ENCODE data around the gene ZFPL1.
A peak's percentile ranks its signal among the peaks of the same experiment; 100 is the strongest.

ZFPL1 gene

GRCh38 chr11:65059959-65060824, 23.8 kb upstream of the ZFPL1 start:
- DNase-seq (ENCODE audit: low read depth in 2 of 2, low spot score in 1 of 2): no peak

GRCh38 chr11:65060913-65061408, 23.1 kb upstream of the ZFPL1 start:
- no peak for DNase-seq (ENCODE audit: low read depth in 2 of 2, low spot score in 1 of 2)

GRCh38 chr11:65063532-65063931, 20.5 kb upstream of the ZFPL1 start:
- DNase-seq (ENCODE audit: low read depth in 2 of 2, low spot score in 1 of 2): no peak

GRCh38 chr11:65064847-65065240, 19.2 kb upstream of the ZFPL1 start:
- no peak for DNase-seq (ENCODE audit: low read depth in 2 of 2, low spot score in 1 of 2)

GRCh38 chr11:65065851-65066250, 18.2 kb upstream of the ZFPL1 start:
- no peak for DNase-seq (ENCODE audit: low read depth in 2 of 2, low spot score in 1 of 2)

DNA sequence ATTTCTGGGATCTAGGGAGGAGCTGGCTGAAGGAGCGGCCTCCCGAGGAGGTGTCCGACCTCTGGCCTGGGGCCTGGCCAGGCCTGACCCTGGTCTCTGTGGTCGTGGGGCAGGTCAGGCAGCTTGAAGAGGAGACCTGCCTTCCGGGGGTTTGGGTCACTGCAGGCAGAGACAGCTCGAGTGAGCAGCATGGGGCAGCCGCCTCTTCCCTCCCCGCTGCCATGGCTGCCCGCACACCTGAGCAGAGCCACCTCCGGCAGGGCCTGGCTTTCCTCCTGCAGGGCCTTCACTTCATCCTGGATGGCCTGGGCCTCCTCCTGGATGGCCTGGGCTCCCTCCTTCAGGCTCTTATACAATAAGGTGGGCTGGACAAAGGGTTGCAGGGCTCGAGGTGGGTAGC, 17.7 kb upstream of the ZFPL1 start:
- DNase-seq (ENCODE audit: low read depth in 2 of 2, low spot score in 1 of 2): no peak

GRCh38 chr11:65066805-65067291, 17.2 kb upstream of the ZFPL1 start:
- no peak for DNase-seq (ENCODE audit: low read depth in 2 of 2, low spot score in 1 of 2)

GRCh38 chr11:65067446-65067845, 16.6 kb upstream of the ZFPL1 start:
- DNase-seq (ENCODE audit: low read depth in 2 of 2, low spot score in 1 of 2): no peak

DNA sequence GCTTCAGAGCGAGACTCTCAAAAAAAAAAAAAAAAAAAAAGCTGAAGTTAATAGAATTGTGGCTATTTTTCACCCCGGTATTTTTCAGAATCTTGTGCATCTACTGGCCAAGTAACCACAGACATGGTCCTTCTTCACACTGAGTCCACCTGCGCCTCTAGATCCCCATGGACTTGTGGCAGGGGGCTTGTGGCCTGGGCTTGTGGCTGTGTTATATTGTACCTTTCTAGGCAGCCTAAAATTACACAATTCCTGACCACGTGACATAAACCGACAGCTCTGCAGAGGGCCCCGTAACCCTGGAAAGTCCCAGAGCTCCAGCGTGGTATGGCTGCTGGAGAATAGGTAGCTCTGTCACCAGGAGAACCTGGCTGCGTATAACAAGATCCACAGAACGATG, 14.8 kb upstream of the ZFPL1 start:
- DNase-seq (ENCODE audit: low read depth in 2 of 2, low spot score in 1 of 2): no peak

DNA sequence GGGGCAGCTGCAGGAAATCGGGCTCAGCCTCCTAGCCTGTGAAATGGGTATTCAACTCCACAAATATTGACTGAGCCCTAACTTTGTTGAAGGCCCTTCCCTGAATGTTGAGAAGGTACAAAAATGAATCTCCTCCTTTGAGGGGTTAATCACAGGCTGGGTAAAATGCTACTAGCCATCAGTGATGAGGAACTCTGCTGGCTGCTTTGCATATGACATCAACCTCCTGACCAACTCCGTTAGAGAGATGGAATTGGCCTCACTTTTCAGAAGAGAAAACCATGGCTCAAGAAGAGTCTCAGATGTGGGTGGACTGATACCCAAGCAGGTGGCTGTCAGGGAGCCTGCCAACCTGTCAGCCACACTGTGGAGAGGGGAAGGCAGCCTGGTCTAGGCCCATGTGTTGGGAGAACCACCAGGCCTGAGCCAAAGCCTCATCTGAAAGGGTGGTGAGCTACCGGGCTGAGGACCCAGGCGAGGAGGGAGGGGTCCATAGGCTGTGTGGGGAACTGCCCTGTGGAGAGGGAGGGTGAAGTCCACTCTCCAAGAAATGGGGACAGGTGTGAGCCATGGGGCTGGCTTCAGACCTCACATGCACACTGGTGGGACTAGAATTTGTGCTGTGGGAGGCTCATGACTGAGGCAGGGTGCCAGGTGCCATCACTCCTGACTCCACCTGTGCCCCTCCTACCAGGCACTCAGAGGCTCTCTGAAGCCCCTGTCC, 12.0 kb upstream of the ZFPL1 start:
- no peak for DNase-seq (ENCODE audit: low read depth in 2 of 2, low spot score in 1 of 2)

DNA sequence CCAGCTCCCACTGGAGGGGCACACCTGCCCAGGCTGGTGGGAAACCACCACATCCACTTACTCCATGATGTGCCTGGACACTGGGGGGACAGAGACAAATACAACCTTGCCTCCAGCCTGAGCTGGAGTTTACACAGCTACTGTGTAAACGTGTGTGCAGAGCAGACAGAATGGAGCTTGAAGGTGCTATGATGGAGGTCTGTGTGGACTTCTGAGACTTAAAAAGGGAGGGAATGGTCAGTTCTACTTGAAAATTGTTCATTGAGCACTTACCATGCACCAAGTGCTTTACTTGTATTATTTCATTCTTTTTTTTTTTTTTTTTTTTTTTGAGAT, 11.4 kb upstream of the ZFPL1 start:
- DNase-seq (ENCODE audit: low read depth in 2 of 2, low spot score in 1 of 2): no peak

GRCh38 chr11:65077451-65077850, 6.6 kb upstream of the ZFPL1 start:
- DNase-seq (ENCODE audit: low read depth in 2 of 2, low spot score in 1 of 2): no peak

DNA sequence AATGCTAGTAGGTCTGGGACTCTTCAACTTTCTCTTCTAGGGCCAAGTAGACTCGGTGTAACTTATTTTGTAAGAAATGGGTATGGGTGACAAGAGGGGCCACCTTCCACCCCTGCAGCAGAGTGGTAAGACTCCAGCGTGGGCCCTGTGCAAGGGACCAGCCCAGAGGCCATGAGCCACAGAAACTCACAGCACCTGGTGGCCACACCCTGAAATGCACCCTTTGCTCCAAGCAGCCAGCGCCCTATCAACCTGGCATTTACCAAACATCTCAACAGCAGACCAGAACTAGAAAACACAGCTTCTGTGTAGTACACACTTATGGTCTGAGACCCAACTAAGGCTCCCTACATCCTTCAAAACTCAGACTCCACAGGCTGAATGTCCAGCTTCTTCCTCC, 5.9 kb upstream of the ZFPL1 start:
- peak; percentile 44 to 46 for DNase-seq (ENCODE audit: low read depth in 2 of 2, low spot score in 1 of 2)

- no peak for DNase-seq (ENCODE audit: low read depth in 2 of 2, low spot score in 1 of 2)
Measured at GRCh38 chr11:65078786-65079342, 5.2 kb upstream of the ZFPL1 start.

DNA sequence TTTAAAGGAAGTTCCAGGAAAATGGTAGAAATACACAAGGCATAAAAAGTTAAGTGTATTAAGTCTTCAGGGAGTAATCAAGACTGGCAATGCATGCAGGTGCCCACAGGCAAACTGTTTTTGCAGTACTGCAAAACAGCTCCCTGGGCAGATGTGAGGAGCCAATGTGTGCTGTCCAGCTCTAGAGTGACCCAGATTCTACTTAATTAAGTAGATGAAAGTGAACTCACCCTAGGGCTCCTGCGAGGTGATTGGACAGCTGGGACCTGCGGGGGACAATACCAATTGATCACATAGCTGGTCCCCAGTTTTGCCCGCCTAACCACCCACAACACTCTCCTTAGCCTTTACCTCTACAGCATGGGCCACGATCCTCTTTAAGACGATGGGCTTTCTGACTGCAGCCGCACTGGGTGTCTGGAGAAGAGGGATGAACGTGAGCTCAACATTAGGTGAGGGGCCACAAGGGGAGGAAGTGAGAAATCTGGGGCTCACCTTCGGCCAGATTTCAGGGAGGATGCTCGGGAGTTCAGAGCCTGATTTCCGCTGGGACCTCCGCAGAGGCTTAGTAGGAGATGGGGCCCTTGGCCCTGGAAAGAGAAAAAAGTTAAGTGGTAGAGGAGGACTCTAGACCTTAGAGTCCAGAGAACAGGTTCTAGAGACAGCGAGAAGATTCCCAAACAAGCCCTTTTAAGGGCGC, 738 bp upstream of the ZFPL1 start:
- no peak for DNase-seq (ENCODE audit: low read depth in 2 of 2, low spot score in 1 of 2)

DNA sequence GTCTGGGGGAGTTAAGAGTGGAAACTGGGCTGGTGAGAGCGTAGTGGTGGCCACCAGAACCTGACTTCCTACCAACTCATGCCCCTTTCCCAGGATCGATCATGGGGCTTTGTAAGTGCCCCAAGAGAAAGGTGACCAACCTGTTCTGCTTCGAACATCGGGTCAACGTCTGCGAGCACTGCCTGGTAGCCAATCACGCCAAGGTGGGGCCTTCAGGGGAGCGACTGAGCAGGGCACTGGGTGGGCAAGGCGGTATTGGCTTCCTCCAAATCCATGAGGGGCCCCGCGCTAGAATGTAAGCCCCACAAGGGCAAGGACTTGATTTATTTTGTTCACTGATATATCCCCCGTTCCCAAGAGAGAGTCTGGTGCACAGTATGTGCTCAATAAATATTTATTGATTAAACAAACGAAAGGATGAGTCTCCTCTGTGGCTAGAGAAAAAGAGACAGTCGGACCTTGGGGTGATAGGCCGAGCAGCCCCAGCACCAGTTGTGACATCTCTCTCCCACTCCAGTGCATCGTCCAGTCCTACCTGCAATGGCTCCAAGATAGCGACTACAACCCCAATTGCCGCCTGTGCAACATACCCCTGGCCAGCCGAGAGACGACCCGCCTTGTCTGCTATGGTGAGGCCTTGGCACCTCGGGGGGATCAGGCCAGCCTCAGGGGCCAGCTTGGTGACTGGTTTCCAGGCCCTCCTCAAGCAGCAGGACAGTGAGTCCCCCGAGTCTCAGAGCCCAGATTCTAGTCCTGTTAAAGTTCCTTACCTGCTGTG, 765 bp downstream of the ZFPL1 start:
- no peak for DNase-seq (ENCODE audit: low read depth in 2 of 2, low spot score in 1 of 2)

- DNase-seq (ENCODE audit: low read depth in 2 of 2, low spot score in 1 of 2): no peak
Measured at GRCh38 chr11:65085446-65085845, 1.4 kb downstream of the ZFPL1 start.

- no peak for DNase-seq (ENCODE audit: low read depth in 2 of 2, low spot score in 1 of 2)
Measured at GRCh38 chr11:65086809-65087208, 2.8 kb downstream of the ZFPL1 start.

DNA sequence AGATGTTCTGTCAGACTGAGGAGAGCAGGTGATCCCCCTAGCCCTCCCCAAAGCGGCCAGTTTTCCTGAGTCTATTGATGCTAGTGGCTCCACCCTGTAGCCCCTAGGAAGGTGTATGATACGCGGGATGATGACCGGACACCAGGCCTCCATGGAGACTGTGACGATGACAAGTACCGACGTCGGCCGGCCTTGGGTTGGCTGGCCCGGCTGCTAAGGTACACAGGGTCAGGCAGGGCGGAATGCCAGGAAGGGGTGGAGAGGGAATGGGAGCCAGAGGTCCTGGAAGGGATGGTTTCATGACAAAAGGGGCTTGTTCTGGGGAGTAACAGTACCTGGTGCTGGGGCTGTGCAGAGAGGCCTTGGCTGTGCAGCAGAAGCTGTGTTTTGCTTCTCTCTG, 3.2 kb downstream of the ZFPL1 start:
- no peak for DNase-seq (ENCODE audit: low read depth in 2 of 2, low spot score in 1 of 2)

DNA sequence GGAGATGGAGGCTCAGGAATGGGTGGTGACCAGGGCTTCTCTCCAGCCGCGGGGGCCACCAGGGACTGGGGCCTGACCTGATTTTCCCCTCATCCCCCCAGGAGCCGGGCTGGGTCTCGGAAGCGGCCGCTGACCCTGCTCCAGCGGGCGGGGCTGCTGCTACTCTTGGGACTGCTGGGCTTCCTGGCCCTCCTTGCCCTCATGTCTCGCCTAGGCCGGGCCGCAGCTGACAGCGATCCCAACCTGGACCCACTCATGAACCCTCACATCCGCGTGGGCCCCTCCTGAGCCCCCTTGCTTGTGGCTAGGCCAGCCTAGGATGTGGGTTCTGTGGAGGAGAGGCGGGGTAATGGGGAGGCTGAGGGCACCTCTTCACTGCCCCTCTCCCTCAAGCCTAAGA, 3.8 kb downstream of the ZFPL1 start:
- DNase-seq (ENCODE audit: low read depth in 2 of 2, low spot score in 1 of 2): no peak

DNA sequence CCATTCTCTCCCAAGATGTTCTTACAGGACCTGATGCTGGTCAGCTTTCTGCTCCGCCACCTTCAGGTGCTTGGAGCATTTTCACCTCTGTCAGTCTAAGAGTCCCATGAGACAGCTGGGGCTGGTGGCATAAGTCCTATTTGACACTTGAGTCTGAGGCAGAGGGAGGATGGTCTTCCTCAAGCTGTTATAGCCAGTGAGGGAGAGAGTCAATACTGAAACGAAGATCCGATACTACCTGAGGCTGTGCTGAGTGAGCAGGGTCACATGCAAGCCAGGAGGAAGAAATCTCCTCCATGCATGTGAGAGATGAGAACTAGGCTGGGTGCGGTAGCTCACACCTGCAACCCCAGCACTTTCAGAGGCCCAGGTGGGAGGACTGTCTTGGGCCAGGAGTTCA, 5.6 kb downstream of the ZFPL1 start:
- DNase-seq (ENCODE audit: low read depth in 2 of 2, low spot score in 1 of 2): no peak
